HEK293 (cell line): ENCODE results near the gene ZMPSTE24.

ENCODE experiments used
- BCL11B ChIP-seq: fragments of 450-650 bp; formaldehyde crosslinking; IDR thresholded peaks from 2 replicates; pipeline ENCODE4 v1.5.1; 2016; ENCODE audit warnings: low read depth, missing biosample characterization, missing genetic modification characterization
- FEZF1 ChIP-seq: fragments of 450-650 bp; formaldehyde crosslinking; IDR thresholded peaks from 2 replicates; pipeline ENCODE4 v1.5.1; 2016; ENCODE audit warnings: missing biosample characterization, missing genetic modification characterization
- HOXD13 ChIP-seq: sonication (generic); formaldehyde crosslinking; IDR thresholded peaks from 2 replicates; pipeline ENCODE4 v1.8.0; 2022; ENCODE audit warnings: missing genetic modification reagents, borderline replicate concordance
- IKZF3 ChIP-seq: fragments of 450-650 bp; IDR thresholded peaks from 2 replicates; pipeline ENCODE4 v1.5.0; 2018; ENCODE audit warnings: missing biosample characterization, mild to moderate bottlenecking, missing genetic modification characterization, moderate library complexity
- PRDM1 ChIP-seq: fragments of 450-650 bp; formaldehyde crosslinking; IDR thresholded peaks from 2 replicates; pipeline ENCODE4; 2016; ENCODE audit warnings: missing biosample characterization, missing genetic modification characterization
- YY2 ChIP-seq: fragments of 450-650 bp; formaldehyde crosslinking; IDR thresholded peaks from 2 replicates; pipeline ENCODE4 v1.5.1; 2016; ENCODE audit warnings: missing biosample characterization, missing genetic modification characterization
- ZFP3 ChIP-seq: fragments of 450-650 bp; formaldehyde crosslinking; IDR thresholded peaks from 2 replicates; pipeline ENCODE4 v1.5.1; 2016; ENCODE audit warnings: low read depth, missing biosample characterization, missing genetic modification characterization
- ZNF132 ChIP-seq: fragments of 450-650 bp; formaldehyde crosslinking; IDR thresholded peaks from 2 replicates; pipeline ENCODE4 v1.5.1; 2017; ENCODE audit warnings: missing biosample characterization, missing genetic modification characterization, borderline replicate concordance
- ZNF138 ChIP-seq: fragments of 450-650 bp; formaldehyde crosslinking; IDR thresholded peaks from 2 replicates; pipeline ENCODE4 v1.5.1; 2016; ENCODE audit warnings: missing biosample characterization, missing genetic modification characterization, borderline replicate concordance
- ZNF175 ChIP-seq: fragments of 450-650 bp; formaldehyde crosslinking; IDR thresholded peaks from 2 replicates; pipeline ENCODE4 v1.5.1; 2016; ENCODE audit warnings: missing biosample characterization, missing genetic modification characterization
- ZNF223 ChIP-seq: fragments of 450-650 bp; formaldehyde crosslinking; IDR thresholded peaks from 2 replicates; pipeline ENCODE4 v1.5.1; 2016; ENCODE audit warnings: missing biosample characterization, missing genetic modification characterization
- ZNF335 ChIP-seq: fragments of 450-650 bp; formaldehyde crosslinking; conservative IDR thresholded peaks from 2 replicates; pipeline ENCODE4 v1.5.1; 2016; ENCODE audit warnings: missing biosample characterization, missing genetic modification characterization
- ZNF423 ChIP-seq: fragments of 450-650 bp; formaldehyde crosslinking; IDR thresholded peaks from 2 replicates; pipeline ENCODE4 v1.5.1; 2016; ENCODE audit warnings: missing biosample characterization, missing genetic modification characterization
- ZNF530 ChIP-seq: fragments of 450-650 bp; formaldehyde crosslinking; IDR thresholded peaks from 2 replicates; pipeline ENCODE4 v1.5.1; 2016; ENCODE audit warnings: low read depth, missing biosample characterization, missing genetic modification characterization
- ZNF596 ChIP-seq: fragments of 450-650 bp; IDR thresholded peaks from 2 replicates; pipeline ENCODE4 v1.5.0; 2018; ENCODE audit warnings: missing biosample characterization, mild to moderate bottlenecking, missing genetic modification characterization, moderate library complexity
- ZNF768 ChIP-seq: fragments of 450-650 bp; formaldehyde crosslinking; IDR thresholded peaks from 2 replicates; pipeline ENCODE4 v1.5.1; 2018; ENCODE audit warnings: missing biosample characterization, mild to moderate bottlenecking, missing genetic modification characterization
- ZNF785 ChIP-seq: fragments of 450-650 bp; formaldehyde crosslinking; IDR thresholded peaks from 2 replicates; pipeline ENCODE4 v1.5.1; 2016; ENCODE audit warnings: missing biosample characterization, missing genetic modification characterization
- ZNF792 ChIP-seq: fragments of 450-650 bp; formaldehyde crosslinking; IDR thresholded peaks from 2 replicates; pipeline ENCODE4 v1.5.1; 2016; ENCODE audit warnings: missing biosample characterization, missing genetic modification characterization
- ZNF843 ChIP-seq: fragments of 450-650 bp; formaldehyde crosslinking; IDR thresholded peaks from 2 replicates; pipeline ENCODE4 v1.5.1; 2016; ENCODE audit warnings: missing biosample characterization, missing genetic modification characterization
- ZSCAN23 ChIP-seq: fragments of 450-650 bp; formaldehyde crosslinking; IDR thresholded peaks from 2 replicates; pipeline ENCODE4 v1.5.1; 2016; ENCODE audit warnings: missing biosample characterization, missing genetic modification characterization
- ZSCAN30 ChIP-seq: fragments of 450-650 bp; IDR thresholded peaks from 2 replicates; pipeline ENCODE4 v1.5.1; 2018; ENCODE audit warnings: missing biosample characterization, mild to moderate bottlenecking, missing genetic modification characterization, moderate library complexity
- TF ChIP-seq, protein P1 (sequence below): fragments of 450-650 bp; formaldehyde crosslinking; IDR thresholded peaks from 2 replicates; pipeline ENCODE4 v1.5.1; 2016; ENCODE audit warnings: missing biosample characterization, missing genetic modification characterization
- TF ChIP-seq, protein P2 (sequence below): fragments of 450-650 bp; formaldehyde crosslinking; conservative IDR thresholded peaks from 2 replicates; pipeline ENCODE4 v1.5.1; 2016; ENCODE audit warnings: low read depth, missing biosample characterization, missing genetic modification characterization
- TF ChIP-seq, protein P3 (sequence below): fragments of 450-650 bp; formaldehyde crosslinking; IDR thresholded peaks from 2 replicates; pipeline ENCODE4 v1.5.0; 2017; ENCODE audit warnings: missing biosample characterization, missing genetic modification characterization, borderline replicate concordance
- TF ChIP-seq, protein P4 (sequence below): fragments of 450-650 bp; formaldehyde crosslinking; IDR thresholded peaks from 2 replicates; pipeline ENCODE4 v1.5.1; 2017; ENCODE audit warnings: missing biosample characterization, missing genetic modification characterization
- TF ChIP-seq, protein P5 (sequence below): fragments of 450-650 bp; formaldehyde crosslinking; IDR thresholded peaks from 2 replicates; pipeline ENCODE4; 2016; ENCODE audit warnings: missing biosample characterization, missing genetic modification characterization
- TF ChIP-seq, protein P6 (sequence below): fragments of 450-650 bp; formaldehyde crosslinking; IDR thresholded peaks from 2 replicates; pipeline ENCODE4 v1.5.1; 2016; ENCODE audit warnings: missing biosample characterization, missing genetic modification characterization

ZMPSTE24 gene

DNA sequence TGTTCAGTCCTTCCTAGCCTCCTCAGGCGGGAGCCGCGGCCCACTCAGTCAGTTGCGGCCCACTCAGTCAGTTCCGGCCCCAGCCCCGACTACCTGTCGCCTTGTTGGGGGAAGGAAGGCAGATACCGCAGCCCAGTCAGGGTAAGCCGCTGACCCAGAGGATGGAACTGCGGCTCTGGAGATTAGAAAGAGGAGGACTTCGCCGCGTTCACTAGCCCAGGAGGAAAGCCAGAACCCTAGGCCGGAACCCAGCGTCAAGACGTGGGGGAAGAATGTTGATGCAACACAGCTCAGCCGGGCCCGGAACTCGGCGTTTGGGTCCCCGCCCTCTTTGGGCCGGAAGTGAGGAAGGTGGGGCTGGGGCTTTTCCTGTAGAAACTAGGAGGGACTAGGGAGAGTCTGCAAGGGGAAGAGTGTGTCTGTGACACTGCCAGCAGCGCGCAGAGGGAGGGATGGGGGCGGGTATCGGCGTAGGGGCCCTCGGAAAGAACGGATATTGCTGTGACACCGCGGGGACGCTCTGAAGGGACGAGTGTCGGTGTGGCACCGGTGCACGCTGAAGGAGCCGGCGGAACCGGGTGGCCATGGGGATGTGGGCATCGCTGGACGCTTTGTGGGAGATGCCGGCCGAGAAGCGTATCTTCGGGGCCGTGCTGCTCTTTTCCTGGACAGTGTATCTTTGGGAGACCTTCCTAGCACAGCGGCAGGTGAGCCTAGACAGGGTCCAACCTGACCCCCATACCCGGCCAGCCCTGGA is at the start of gene ZMPSTE24 (continued):
- 0 out of 2 replicates have a peak, but pooled peaks have one; percentile 17 for TF ChIP-seq BCL11B (tag by site-specific recombination)
- peak; percentile 98 for TF ChIP-seq ZSCAN30 (tag by site-specific recombination)
- no peak for TF ChIP-seq ZNF530
- TF ChIP-seq ZNF223 (tag by site-specific recombination), result peak; percentile 96
- peak; percentile 72; the same call in 1 of the 2 replicates for TF ChIP-seq ZNF792 (tag by site-specific recombination)
- TF ChIP-seq, protein P1, sequence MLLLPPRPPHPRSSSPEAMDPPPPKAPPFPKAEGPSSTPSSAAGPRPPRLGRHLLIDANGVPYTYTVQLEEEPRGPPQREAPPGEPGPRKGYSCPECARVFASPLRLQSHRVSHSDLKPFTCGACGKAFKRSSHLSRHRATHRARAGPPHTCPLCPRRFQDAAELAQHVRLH (tag by site-specific recombination), result peak; percentile 100
- TF ChIP-seq FEZF1, result peak; percentile 70
- TF ChIP-seq, protein P2, sequence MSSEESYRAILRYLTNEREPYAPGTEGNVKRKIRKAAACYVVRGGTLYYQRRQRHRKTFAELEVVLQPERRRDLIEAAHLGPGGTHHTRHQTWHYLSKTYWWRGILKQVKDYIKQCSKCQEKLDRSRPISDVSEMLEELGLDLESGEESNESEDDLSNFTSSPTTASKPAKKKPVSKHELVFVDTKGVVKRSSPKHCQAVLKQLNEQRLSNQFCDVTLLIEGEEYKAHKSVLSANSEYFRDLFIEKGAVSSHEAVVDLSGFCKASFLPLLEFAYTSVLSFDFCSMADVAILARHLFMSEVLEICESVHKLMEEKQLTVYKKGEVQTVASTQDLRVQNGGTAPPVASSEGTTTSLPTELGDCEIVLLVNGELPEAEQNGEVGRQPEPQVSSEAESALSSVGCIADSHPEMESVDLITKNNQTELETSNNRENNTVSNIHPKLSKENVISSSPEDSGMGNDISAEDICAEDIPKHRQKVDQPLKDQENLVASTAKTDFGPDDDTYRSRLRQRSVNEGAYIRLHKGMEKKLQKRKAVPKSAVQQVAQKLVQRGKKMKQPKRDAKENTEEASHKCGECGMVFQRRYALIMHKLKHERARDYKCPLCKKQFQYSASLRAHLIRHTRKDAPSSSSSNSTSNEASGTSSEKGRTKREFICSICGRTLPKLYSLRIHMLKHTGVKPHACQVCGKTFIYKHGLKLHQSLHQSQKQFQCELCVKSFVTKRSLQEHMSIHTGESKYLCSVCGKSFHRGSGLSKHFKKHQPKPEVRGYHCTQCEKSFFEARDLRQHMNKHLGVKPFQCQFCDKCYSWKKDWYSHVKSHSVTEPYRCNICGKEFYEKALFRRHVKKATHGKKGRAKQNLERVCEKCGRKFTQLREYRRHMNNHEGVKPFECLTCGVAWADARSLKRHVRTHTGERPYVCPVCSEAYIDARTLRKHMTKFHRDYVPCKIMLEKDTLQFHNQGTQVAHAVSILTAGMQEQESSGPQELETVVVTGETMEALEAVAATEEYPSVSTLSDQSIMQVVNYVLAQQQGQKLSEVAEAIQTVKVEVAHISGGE, result peak; percentile 100
- TF ChIP-seq, protein P3, sequence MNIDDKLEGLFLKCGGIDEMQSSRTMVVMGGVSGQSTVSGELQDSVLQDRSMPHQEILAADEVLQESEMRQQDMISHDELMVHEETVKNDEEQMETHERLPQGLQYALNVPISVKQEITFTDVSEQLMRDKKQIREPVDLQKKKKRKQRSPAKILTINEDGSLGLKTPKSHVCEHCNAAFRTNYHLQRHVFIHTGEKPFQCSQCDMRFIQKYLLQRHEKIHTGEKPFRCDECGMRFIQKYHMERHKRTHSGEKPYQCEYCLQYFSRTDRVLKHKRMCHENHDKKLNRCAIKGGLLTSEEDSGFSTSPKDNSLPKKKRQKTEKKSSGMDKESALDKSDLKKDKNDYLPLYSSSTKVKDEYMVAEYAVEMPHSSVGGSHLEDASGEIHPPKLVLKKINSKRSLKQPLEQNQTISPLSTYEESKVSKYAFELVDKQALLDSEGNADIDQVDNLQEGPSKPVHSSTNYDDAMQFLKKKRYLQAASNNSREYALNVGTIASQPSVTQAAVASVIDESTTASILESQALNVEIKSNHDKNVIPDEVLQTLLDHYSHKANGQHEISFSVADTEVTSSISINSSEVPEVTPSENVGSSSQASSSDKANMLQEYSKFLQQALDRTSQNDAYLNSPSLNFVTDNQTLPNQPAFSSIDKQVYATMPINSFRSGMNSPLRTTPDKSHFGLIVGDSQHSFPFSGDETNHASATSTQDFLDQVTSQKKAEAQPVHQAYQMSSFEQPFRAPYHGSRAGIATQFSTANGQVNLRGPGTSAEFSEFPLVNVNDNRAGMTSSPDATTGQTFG (tag by site-specific recombination), result no peak
- no peak for TF ChIP-seq ZNF138 (tag by site-specific recombination)
- no peak for TF ChIP-seq ZNF596 (tag by site-specific recombination)
- TF ChIP-seq, protein P4, sequence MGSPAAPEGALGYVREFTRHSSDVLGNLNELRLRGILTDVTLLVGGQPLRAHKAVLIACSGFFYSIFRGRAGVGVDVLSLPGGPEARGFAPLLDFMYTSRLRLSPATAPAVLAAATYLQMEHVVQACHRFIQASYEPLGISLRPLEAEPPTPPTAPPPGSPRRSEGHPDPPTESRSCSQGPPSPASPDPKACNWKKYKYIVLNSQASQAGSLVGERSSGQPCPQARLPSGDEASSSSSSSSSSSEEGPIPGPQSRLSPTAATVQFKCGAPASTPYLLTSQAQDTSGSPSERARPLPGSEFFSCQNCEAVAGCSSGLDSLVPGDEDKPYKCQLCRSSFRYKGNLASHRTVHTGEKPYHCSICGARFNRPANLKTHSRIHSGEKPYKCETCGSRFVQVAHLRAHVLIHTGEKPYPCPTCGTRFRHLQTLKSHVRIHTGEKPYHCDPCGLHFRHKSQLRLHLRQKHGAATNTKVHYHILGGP (tag by site-specific recombination), result 0 out of 2 replicates have a peak, but pooled peaks have one; percentile 7
- TF ChIP-seq ZNF843, result peak; percentile 86
- TF ChIP-seq PRDM1 (tag by site-specific recombination), result peak; percentile 90
- TF ChIP-seq HOXD13 (CRISPR knock-in tag), result peak; percentile 66; the same call in 1 of the 2 replicates
- peak; percentile 43 for TF ChIP-seq ZFP3 (tag by site-specific recombination)
- no peak for TF ChIP-seq ZNF132
- no peak for TF ChIP-seq ZNF175 (tag by site-specific recombination)
- peak; percentile 96 for TF ChIP-seq ZSCAN23
- TF ChIP-seq ZNF335 (tag by site-specific recombination), result peak; percentile 97
- TF ChIP-seq ZNF423, result 0 out of 2 replicates have a peak, but pooled peaks have one; percentile 28
- peak; percentile 87 for TF ChIP-seq YY2 (tag by site-specific recombination)
- TF ChIP-seq, protein P5, sequence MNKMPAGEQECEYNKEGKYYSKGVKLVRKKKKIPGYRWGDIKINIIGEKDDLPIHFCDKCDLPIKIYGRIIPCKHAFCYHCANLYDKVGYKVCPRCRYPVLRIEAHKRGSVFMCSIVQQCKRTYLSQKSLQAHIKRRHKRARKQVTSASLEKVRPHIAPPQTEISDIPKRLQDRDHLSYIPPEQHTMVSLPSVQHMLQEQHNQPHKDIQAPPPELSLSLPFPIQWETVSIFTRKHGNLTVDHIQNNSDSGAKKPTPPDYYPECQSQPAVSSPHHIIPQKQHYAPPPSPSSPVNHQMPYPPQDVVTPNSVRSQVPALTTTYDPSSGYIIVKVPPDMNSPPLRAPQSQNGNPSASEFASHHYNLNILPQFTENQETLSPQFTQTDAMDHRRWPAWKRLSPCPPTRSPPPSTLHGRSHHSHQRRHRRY (tag by site-specific recombination), result no peak
- peak; percentile 86; the same call in 1 of the 2 replicates for TF ChIP-seq ZNF768 (tag by site-specific recombination)
- TF ChIP-seq, protein P6, sequence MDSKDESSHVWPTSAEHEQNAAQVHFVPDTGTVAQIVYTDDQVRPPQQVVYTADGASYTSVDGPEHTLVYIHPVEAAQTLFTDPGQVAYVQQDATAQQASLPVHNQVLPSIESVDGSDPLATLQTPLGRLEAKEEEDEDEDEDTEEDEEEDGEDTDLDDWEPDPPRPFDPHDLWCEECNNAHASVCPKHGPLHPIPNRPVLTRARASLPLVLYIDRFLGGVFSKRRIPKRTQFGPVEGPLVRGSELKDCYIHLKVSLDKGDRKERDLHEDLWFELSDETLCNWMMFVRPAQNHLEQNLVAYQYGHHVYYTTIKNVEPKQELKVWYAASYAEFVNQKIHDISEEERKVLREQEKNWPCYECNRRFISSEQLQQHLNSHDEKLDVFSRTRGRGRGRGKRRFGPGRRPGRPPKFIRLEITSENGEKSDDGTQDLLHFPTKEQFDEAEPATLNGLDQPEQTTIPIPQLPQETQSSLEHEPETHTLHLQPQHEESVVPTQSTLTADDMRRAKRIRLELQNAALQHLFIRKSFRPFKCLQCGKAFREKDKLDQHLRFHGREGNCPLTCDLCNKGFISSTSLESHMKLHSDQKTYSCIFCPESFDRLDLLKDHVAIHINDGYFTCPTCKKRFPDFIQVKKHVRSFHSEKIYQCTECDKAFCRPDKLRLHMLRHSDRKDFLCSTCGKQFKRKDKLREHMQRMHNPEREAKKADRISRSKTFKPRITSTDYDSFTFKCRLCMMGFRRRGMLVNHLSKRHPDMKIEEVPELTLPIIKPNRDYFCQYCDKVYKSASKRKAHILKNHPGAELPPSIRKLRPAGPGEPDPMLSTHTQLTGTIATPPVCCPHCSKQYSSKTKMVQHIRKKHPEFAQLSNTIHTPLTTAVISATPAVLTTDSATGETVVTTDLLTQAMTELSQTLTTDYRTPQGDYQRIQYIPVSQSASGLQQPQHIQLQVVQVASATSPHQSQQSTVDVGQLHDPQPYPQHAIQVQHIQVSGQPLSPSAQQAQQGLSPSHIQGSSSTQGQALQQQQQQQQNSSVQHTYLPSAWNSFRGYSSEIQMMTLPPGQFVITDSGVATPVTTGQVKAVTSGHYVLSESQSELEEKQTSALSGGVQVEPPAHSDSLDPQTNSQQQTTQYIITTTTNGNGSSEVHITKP, result peak; percentile 85
- peak; percentile 84 for TF ChIP-seq ZNF785 (tag by site-specific recombination)
- peak; percentile 92 for TF ChIP-seq IKZF3 (tag by site-specific recombination)
